Cardiac muscle cell (in vitro differentiated cells and primary cell): Measurements from ENCODE around the gene CXorf38. TPM values are rescaled to one million over a fixed set of nuclear protein-coding genes. Genes with fewer than 3 reads are reported as not detected.

Experiments used
- DNase-seq, 2 donors: peaks; one replicate each; pipeline versions ENCODE4 v3.0.0 to v3.0.0-alpha.2; 2010 to 2017; ENCODE audit warnings: low read depth in 1 of 2, low spot score in 1 of 2
- H3K27ac ChIP-seq: fragments of 200-600 bp; sonication (generic); 2 replicates; pipeline ENCODE4 v1.5.1; 2016
- H3K27me3 ChIP-seq: fragments of 200-600 bp; sonication (generic); 2 replicates; pipeline ENCODE4 v1.6.0; 2016; ENCODE audit warnings: control low read depth
- H3K36me3 ChIP-seq: fragments of 200-600 bp; sonication (generic); 2 replicates; pipeline ENCODE4 v1.5.1; 2016; ENCODE audit warnings: control low read depth
- H3K4me1 ChIP-seq: fragments of 200-600 bp; sonication (generic); 2 replicates; pipeline ENCODE4 v1.8.1; 2017; ENCODE audit warnings: low read depth, mild to moderate bottlenecking, mixed run types
- H3K4me3 ChIP-seq: fragments of 200-600 bp; sonication (generic); 2 replicates; pipeline ENCODE4 v1.5.1; 2016; ENCODE audit warnings: mild to moderate bottlenecking
- H3K9me3 ChIP-seq: fragments of 200-600 bp; sonication (generic); 2 replicates; pipeline ENCODE4 v1.5.1; 2017; ENCODE audit warnings: low read depth, mild to moderate bottlenecking, control low read depth
- polyA plus RNA-seq: library from polyadenylated mRNA; unstranded; fragments of >200 nt; fragmentation: Nextera tagmentation; extraction: Ambion mirVana; gene quantifications from 2 replicates; pipeline ENCODE4 v1.2.1, GENCODE V29; 2016
- total RNA-seq: library from RNA; depleted of rRNA; stranded (reverse); fragments of >200 nt; gene quantifications from 2 replicates; pipeline ENCODE4 v1.2.3, GENCODE V29; 2016
- TF ChIP-seq, protein P1 (sequence below): IDR thresholded peaks from 2 replicates; pipeline ENCODE4 v1.5.1; 2012; ENCODE audit warnings: low read depth, mild to moderate bottlenecking, low read length

Gene CXorf38
- total and polyA plus RNA-seq, 2 experiments from 2014 or later = 4.8 to 12.2 TPM

DNA sequence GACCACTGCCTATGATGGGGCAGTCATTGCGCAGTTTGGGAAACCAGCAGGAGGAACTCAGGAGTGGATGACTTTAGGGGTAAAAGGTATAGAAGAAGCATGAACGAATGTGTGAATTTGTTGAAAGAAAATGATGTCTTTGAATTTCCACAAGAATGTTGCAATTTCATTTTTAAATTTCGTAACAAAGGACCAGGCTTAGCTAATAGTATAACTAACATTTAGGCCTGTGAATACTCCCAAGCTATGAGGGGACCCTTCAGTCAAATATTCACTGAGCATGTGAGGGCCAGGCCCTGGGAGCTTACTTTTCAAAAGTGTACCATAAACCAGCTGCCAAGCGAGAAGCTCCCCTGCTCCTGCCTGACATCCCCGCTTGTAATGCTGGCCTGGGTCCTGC lies 18.9 kb downstream of the CXorf38 start:
- no peaks in the 10 kb centered on the region for H3K9me3 ChIP-seq
- no peak overlapping the region for H3K27ac ChIP-seq
- H3K36me3 ChIP-seq = peaks cover 4% of the 10 kb centered on the region
- H3K4me1 ChIP-seq = no peaks in the 10 kb centered on the region
- H3K4me3 ChIP-seq = no peak overlapping the region
- DNase-seq = peak in 1 of 2 donors; percentile 41
- TF ChIP-seq, protein P1, sequence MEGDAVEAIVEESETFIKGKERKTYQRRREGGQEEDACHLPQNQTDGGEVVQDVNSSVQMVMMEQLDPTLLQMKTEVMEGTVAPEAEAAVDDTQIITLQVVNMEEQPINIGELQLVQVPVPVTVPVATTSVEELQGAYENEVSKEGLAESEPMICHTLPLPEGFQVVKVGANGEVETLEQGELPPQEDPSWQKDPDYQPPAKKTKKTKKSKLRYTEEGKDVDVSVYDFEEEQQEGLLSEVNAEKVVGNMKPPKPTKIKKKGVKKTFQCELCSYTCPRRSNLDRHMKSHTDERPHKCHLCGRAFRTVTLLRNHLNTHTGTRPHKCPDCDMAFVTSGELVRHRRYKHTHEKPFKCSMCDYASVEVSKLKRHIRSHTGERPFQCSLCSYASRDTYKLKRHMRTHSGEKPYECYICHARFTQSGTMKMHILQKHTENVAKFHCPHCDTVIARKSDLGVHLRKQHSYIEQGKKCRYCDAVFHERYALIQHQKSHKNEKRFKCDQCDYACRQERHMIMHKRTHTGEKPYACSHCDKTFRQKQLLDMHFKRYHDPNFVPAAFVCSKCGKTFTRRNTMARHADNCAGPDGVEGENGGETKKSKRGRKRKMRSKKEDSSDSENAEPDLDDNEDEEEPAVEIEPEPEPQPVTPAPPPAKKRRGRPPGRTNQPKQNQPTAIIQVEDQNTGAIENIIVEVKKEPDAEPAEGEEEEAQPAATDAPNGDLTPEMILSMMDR = no peak
- H3K27me3 ChIP-seq = no peaks in the 10 kb centered on the region

DNA sequence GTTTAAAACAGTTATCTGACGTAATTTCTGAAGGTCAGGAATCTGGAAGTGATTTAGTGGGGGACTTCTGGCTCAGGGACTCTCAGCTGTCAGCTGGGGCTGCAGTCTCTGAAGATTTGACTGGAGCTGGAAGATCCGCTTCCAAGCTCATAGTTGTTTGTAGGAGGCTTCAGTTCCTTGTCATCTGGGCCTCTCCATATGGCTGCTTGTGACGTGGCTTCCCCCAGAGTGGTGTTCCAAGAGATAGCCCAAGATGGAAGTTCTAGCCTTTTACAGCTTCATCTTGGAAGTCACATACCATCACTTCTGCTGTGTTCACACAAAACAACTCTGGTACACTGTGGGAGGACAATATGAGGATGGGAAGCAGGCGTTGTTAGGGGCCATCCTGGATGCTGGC lies 22.1 kb downstream of the CXorf38 start:
- H3K4me1 ChIP-seq = no peaks in the 10 kb centered on the region
- H3K4me3 ChIP-seq = no peak overlapping the region
- H3K27me3 ChIP-seq = no peaks in the 10 kb centered on the region
- DNase-seq = peak in 1 of 2 donors; percentile 17
- TF ChIP-seq, protein P1 = no peak
- H3K27ac ChIP-seq = no peak overlapping the region
- no peaks in the 10 kb centered on the region for H3K9me3 ChIP-seq
- peaks cover 3% of the 10 kb centered on the region for H3K36me3 ChIP-seq

DNA sequence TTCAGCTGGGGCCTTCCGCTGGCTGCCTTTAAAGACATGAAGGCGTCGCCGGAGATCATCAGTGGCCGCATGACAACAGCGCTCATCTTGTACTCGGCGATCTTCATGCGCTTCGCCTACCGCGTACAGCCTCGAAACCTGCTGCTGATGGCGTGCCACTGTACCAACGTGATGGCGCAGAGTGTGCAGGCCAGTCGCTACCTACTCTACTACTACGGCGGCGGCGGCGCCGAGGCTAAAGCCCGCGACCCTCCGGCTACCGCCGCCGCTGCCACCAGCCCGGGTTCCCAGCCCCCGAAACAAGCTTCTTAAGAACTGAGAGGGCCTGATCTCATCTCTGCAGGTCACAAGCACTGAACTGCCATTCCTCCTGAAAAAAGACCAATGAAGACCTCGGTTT lies 23.7 kb downstream of the CXorf38 start:
- no peak for DNase-seq

DNA sequence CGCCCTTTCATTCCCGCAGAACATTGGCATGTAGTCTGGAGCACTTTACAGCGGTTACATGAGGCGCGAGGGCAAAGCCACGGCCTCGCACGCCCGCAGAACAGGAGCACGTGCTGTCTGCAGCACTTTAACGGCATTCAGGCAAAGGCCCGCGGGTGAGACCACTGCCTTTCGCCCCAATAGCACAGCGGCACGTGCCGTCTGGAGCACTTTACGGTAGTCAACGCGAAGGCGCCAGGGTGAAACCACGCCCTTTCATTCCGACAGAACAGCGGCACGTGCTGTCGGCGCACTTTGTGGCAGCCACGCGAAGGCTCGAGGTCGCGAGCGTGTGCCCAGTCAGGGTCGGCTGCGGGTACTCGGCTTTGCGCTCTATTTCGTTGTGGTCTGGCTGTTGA lies 24.2 kb downstream of the CXorf38 start, which contains the start of gene MPC1L:
MPC1L (plus strand) TSS at position 290 of the 398 bp plus-strand sequence. CDS start 138 bp downstream, outside the sequence.
- Histone ChIP-seq H3K4me1 (no peaks in the 10 kb centered on the region), H3K27ac (no peak within 1 kb of the TSS), H3K27me3 (no peaks in the 10 kb centered on the region), H3K9me3 (no peaks in the 10 kb centered on the region), H3K36me3 (no peaks in the 10 kb centered on the region), H3K4me3 (no peak within 1 kb of the TSS)
- no peak for DNase-seq
- TF ChIP-seq, protein P1 = no peak

More for the DNA sequence above, 23.7 kb downstream of the CXorf38 start:
- TF ChIP-seq, protein P1 = no peak
- Histone ChIP-seq H3K27ac (no peak overlapping the region), H3K36me3 (no peaks in the 10 kb centered on the region), H3K9me3 (no peaks in the 10 kb centered on the region), H3K4me3 (no peak overlapping the region), H3K4me1 (no peaks in the 10 kb centered on the region), H3K27me3 (no peaks in the 10 kb centered on the region)

DNA sequence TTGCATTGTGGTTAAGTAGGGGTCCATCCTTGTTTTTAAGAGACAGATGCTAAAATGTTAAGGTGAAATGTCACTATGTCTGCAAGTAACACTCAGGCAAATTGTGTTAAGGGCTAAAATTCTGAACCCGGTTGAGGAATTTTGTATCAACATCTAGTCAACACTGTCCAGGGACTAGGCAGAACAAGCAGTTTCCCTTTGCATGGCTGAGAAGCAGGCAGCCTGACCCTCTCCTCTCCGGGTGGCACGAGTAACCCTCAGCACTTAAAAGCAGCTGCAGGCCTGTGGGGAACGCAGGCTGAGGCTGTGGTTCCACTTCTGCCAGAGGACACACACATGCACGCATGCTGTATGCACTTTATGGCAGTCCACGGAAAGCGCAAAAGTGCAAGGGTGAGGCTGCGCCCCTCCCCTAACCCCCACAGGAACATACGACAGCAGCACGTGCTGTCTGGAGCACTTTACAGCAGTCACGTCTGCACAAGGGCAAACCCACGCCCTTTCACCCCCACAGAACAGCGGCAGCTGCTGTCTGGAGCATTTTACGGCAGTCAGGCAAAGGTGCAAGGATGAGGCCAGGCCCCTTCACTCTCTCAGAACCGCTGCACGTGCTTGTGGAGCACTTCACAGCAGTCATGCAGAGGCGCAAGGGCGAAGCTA lies 24.8 kb downstream of the CXorf38 start:
- no peak for DNase-seq
- H3K4me3 ChIP-seq = no peak overlapping the region
- TF ChIP-seq, protein P1 = no peak

More for the DNA sequence above, 24.8 kb downstream of the CXorf38 start:
- no peaks in the 10 kb centered on the region for H3K9me3 ChIP-seq
- H3K27me3 ChIP-seq = no peaks in the 10 kb centered on the region
- no peak overlapping the region for H3K27ac ChIP-seq
- H3K36me3 ChIP-seq = no peaks in the 10 kb centered on the region
- H3K4me1 ChIP-seq = no peaks in the 10 kb centered on the region
